ENCODE results near the gene MYO15B.

DNA sequence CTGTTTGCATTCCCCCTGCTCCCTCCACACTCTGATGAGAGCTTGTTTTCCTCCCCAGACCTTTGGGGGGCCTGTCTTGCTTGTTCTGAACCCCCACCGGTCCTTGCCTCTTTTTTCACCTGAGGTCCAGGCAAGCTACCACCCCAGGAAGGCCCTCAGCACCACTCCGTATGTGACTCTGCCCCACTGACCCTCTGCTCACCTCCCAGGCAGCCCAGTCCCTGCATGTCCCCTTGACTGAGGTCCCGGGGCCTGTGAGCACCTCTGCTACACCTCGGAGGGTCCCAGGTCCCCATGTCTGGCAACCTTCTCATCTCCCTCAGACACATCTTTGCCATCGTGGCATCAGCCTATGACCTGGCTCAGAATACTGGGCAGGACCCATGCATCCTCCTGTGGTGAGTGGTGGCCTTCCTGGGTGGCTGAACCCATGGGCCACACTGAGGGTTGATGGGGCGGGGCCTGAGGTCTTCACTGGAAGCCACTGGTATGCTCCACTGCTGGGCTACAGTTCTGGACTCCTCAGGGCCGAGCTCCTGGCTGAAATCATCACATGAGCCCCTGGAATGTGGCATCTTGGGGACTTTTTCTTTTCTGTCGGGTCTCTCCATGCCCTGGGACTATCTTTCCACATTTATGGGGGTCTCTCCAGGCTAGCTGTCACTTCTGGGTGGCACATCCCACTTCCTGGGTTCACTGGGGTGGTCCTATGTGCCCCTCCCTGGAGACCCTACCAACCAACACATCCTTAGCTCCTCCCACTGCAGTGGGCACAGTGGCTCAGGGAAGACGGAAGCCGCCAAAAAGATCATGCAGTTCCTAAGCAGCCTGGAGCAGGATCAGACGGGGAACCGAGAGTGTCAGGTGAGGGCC lies 3.5 kb downstream of the MYO15B start:
- TF ChIP-seq CTCF (conservative IDR thresholded peaks at IDR 0.05; ENCODE audit: low read depth, low read length): no peak
- TF ChIP-seq EZH2 (IDR thresholded peaks at IDR 0.05; ENCODE audit: low read length, unreplicated experiment): no peak
- TF ChIP-seq EZH2phosphoT487 (IDR thresholded peaks at IDR 0.05; ENCODE audit: borderline replicate concordance, low read length): no peak

All from PC-3 (cell line).